ENCODE data around the gene PPP1R3D. TPM values are rescaled to one million over a fixed set of nuclear protein-coding genes. Genes with fewer than 3 reads are reported as not detected.

The PPP1R3D gene
- total RNA-seq, 1 experiment from 2014 or later = 2.7 TPM

- no peaks in the 10 kb centered on the region for H4K20me1 ChIP-seq (ENCODE audit: insufficient read depth)
- H3K4me3 ChIP-seq (replicated peaks in 1 of 2; ENCODE audit: low read depth in 1 of 2, low read length in 2 of 2) = no peak overlapping the region
- BruUV-seq (replicated peaks) = no TSS peak
- H3K79me2 ChIP-seq (ENCODE audit: insufficient read depth, low read length) = no peaks in the 10 kb centered on the region
- no peaks in the 10 kb centered on the region for H3K4me1 ChIP-seq (ENCODE audit: control insufficient read depth in 1 of 2, insufficient read depth in 2 of 2, low read length in 2 of 2)
- no peak for TF ChIP-seq POLR2A (IDR thresholded peaks at IDR 0.05; ENCODE audit: borderline replicate concordance, extremely low read depth, insufficient read depth, insufficient read length)
- no peak for TF ChIP-seq EZH2 (IDR thresholded peaks at IDR 0.05)
- TF ChIP-seq POLR2AphosphoS5 (IDR thresholded peaks at IDR 0.05; ENCODE audit: low read depth, low read length) = no peak
- no peak for TF ChIP-seq CTCF (IDR thresholded peaks at IDR 0.05 in 2 of 3, conservative IDR thresholded peaks at IDR 0.05 in 1 of 3; ENCODE audit: borderline replicate concordance in 1 of 3, insufficient read depth in 1 of 3, low read depth in 2 of 3, low read length in 2 of 3)
- no peak for TF ChIP-seq TCF7L2 (IDR thresholded peaks at IDR 0.05; ENCODE audit: borderline replicate concordance, extremely low read depth, insufficient read depth, insufficient read length)
- TF ChIP-seq CEBPB (IDR thresholded peaks at IDR 0.05; ENCODE audit: low read depth) = no peak
- TF ChIP-seq ZFX (IDR thresholded peaks at IDR 0.05) = no peak
- TF ChIP-seq CBX3 (IDR thresholded peaks at IDR 0.05; ENCODE audit: low read depth) = no peak
- no peak for TF ChIP-seq EZH2phosphoT487 (IDR thresholded peaks at IDR 0.05; ENCODE audit: borderline replicate concordance)
- TF ChIP-seq FOSL1 (IDR thresholded peaks at IDR 0.05; ENCODE audit: low read depth) = no peak
- TF ChIP-seq, protein P1, sequence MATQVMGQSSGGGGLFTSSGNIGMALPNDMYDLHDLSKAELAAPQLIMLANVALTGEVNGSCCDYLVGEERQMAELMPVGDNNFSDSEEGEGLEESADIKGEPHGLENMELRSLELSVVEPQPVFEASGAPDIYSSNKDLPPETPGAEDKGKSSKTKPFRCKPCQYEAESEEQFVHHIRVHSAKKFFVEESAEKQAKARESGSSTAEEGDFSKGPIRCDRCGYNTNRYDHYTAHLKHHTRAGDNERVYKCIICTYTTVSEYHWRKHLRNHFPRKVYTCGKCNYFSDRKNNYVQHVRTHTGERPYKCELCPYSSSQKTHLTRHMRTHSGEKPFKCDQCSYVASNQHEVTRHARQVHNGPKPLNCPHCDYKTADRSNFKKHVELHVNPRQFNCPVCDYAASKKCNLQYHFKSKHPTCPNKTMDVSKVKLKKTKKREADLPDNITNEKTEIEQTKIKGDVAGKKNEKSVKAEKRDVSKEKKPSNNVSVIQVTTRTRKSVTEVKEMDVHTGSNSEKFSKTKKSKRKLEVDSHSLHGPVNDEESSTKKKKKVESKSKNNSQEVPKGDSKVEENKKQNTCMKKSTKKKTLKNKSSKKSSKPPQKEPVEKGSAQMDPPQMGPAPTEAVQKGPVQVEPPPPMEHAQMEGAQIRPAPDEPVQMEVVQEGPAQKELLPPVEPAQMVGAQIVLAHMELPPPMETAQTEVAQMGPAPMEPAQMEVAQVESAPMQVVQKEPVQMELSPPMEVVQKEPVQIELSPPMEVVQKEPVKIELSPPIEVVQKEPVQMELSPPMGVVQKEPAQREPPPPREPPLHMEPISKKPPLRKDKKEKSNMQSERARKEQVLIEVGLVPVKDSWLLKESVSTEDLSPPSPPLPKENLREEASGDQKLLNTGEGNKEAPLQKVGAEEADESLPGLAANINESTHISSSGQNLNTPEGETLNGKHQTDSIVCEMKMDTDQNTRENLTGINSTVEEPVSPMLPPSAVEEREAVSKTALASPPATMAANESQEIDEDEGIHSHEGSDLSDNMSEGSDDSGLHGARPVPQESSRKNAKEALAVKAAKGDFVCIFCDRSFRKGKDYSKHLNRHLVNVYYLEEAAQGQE (IDR thresholded peaks at IDR 0.05; ENCODE audit: low read depth) = no peak
- TF ChIP-seq, protein P2, sequence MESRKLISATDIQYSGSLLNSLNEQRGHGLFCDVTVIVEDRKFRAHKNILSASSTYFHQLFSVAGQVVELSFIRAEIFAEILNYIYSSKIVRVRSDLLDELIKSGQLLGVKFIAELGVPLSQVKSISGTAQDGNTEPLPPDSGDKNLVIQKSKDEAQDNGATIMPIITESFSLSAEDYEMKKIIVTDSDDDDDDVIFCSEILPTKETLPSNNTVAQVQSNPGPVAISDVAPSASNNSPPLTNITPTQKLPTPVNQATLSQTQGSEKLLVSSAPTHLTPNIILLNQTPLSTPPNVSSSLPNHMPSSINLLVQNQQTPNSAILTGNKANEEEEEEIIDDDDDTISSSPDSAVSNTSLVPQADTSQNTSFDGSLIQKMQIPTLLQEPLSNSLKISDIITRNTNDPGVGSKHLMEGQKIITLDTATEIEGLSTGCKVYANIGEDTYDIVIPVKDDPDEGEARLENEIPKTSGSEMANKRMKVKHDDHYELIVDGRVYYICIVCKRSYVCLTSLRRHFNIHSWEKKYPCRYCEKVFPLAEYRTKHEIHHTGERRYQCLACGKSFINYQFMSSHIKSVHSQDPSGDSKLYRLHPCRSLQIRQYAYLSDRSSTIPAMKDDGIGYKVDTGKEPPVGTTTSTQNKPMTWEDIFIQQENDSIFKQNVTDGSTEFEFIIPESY (IDR thresholded peaks at IDR 0.05; ENCODE audit: extremely low read depth, insufficient replicate concordance, low read length) = no peak
- TF ChIP-seq ZNF274 (IDR thresholded peaks at IDR 0.05; ENCODE audit: low read depth, low read length) = no peak
- no peak for TF ChIP-seq JUND (IDR thresholded peaks at IDR 0.05)
- no peak for TF ChIP-seq RAD21 (IDR thresholded peaks at IDR 0.05; ENCODE audit: low read depth)
- TF ChIP-seq SIN3A (IDR thresholded peaks at IDR 0.05; ENCODE audit: low read depth) = no peak
- TF ChIP-seq SP1 (IDR thresholded peaks at IDR 0.05; ENCODE audit: low read depth) = no peak
- TF ChIP-seq YY1 (IDR thresholded peaks at IDR 0.05; ENCODE audit: extremely low read depth, insufficient replicate concordance, low read depth, low read length) = no peak
- no peak for TF ChIP-seq ELF1 (IDR thresholded peaks at IDR 0.05; ENCODE audit: borderline replicate concordance, low read depth)
- CTCF ChIA-PET = interaction anchor here (0.9 kb wide), 1 partner anchor 1948 kb away, joined by 3 read pairs; no protein-coding TSS in a partner anchor
- H3K9me3 ChIP-seq (ENCODE audit: control insufficient read depth in 1 of 2, insufficient read depth in 1 of 2, low read depth in 1 of 2, low read length in 2 of 2) = no peaks in the 10 kb centered on the region
- no peak overlapping the region for H3K4me2 ChIP-seq (ENCODE audit: low read length)
- POLR2A ChIA-PET = no interaction called here
- H3K9ac ChIP-seq (ENCODE audit: low read length) = no peak overlapping the region
- intact Hi-C loops (cut with micrococcal nuclease) = loop anchor here (5.0 kb wide), 1 partner anchor 1949 kb away; no protein-coding TSS in a partner anchor
- H3K27ac ChIP-seq (ENCODE audit: low read depth, low read length) = no peak overlapping the region
- RAD21 ChIA-PET (ENCODE audit: low non-redundant PET in 1 of 2, low total read pairs in 2 of 2, uncharacterized antibody in 2 of 2, unreplicated experiment in 2 of 2) = no interaction called here
- DNase-seq (ENCODE audit: low read depth, low spot score) (no peak), ATAC-seq (no peak)
- H2AFZ ChIP-seq (ENCODE audit: low read depth, low read length, poor library complexity, severe bottlenecking) = no peak overlapping the region
- H3K27me3 ChIP-seq (ENCODE audit: insufficient read depth, low read length) = no peaks in the 10 kb centered on the region
- no peaks in the 10 kb centered on the region for H3K9me2 ChIP-seq (ENCODE audit: insufficient read depth)
- peaks cover 0 to 14% of the 10 kb centered on the region in 2 experiments; a peak in 3 of 4 replicates for H3K36me3 ChIP-seq (ENCODE audit: control insufficient read depth in 1 of 2, insufficient read depth in 2 of 2, low read length in 2 of 2)
Measured at GRCh38 chr20:59948212-59948611, 8.1 kb upstream of the PPP1R3D start.
